Keratinocyte (primary cell): ENCODE results near the gene PRR5.

Experiments
- EZH2 ChIP-seq: IDR thresholded peaks from one replicate; pipeline ENCODE4 v1.6.1; 2012; ENCODE audit warnings: inconsistent platforms, mild to moderate bottlenecking, low read length, moderate library complexity
- TF ChIP-seq, protein P1 (sequence below), 3 experiments: IDR thresholded peaks in 1 of 3; conservative IDR thresholded peaks in 1 of 3; optimal IDR thresholded peaks in 1 of 3; 2 replicates in 2 of 3; 3 replicates in 1 of 3; pipeline versions ENCODE3 to v1.5.1; 2011; ENCODE audit warnings: low read length in 3 of 3, mild to moderate bottlenecking in 3 of 3, moderate library complexity in 2 of 3, control low read depth in 1 of 3, inconsistent platforms in 1 of 3; ENCODE audit not compliant: insufficient read depth in 2 of 3; ENCODE audit errors: extremely low read depth in 1 of 3

DNA sequence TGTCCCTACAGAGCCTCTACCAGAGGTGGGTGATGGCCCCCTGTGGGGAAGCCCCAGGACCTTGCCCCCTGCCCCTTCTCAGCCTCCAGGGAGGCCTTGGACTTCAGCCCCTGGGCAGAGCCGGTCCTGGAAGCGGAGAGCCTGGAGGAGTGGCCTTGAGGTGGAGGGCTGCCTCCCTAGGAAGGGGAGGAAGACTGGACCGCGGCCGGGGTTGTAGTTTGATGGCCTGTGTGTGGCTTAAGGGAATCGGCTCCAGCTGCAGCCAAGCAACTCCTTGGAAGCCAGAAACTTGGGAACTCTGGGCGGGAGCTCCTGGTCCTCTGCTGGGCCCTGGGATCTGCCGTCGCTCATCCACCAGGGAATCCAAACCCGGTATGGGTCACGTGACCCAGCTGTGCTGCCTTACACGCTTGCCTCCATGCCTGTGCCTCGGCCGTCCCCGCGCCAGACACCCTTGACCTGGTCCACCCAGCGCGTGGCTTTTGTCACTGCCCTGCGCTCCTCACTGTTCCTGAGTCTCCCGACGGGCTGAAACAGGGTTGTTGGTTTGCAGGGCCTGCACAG is 26.8 kb downstream of the PRR5 start:
- TF ChIP-seq, protein P1, sequence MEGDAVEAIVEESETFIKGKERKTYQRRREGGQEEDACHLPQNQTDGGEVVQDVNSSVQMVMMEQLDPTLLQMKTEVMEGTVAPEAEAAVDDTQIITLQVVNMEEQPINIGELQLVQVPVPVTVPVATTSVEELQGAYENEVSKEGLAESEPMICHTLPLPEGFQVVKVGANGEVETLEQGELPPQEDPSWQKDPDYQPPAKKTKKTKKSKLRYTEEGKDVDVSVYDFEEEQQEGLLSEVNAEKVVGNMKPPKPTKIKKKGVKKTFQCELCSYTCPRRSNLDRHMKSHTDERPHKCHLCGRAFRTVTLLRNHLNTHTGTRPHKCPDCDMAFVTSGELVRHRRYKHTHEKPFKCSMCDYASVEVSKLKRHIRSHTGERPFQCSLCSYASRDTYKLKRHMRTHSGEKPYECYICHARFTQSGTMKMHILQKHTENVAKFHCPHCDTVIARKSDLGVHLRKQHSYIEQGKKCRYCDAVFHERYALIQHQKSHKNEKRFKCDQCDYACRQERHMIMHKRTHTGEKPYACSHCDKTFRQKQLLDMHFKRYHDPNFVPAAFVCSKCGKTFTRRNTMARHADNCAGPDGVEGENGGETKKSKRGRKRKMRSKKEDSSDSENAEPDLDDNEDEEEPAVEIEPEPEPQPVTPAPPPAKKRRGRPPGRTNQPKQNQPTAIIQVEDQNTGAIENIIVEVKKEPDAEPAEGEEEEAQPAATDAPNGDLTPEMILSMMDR (optimal IDR thresholded peaks at IDR 0.05 in 1 of 3, IDR thresholded peaks at IDR 0.05 in 1 of 3, conservative IDR thresholded peaks at IDR 0.05 in 1 of 3; ENCODE audit: extremely low read depth in 1 of 3, insufficient read depth in 2 of 3, low read length in 3 of 3) = no peak
- no peak for TF ChIP-seq EZH2
